ENCODE measurements around the gene RNF121.

The RNF121 gene

GRCh38 chr11:71935338-71935925, 6.6 kb downstream of the RNF121 start:
- no peak for DNase-seq

- no peak for DNase-seq
These were observed 8.0 kb downstream of the RNF121 start for GRCh38 chr11:71936825-71937224.

DNA sequence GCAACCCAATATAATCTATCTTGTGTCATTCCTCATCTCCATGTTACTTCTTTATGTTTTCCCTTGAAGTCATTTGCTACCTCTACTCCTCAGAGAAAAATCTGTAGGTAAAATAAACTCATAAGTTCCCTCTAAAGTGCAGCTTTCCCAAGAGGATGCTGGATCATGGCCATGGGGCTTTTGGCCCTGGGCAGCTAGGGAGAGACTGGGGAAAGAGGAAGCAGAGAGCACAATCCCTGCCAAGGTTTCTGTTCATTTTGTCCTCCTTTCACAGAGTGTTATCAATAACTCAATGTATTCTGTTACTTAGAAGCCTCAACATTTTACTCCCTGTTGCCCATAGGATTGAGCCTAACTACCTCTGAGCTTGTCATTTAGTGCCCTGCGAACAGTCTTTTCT, 9.0 kb downstream of the RNF121 start:
- DNase-seq = no peak

GRCh38 chr11:71940561-71941219, 11.8 kb downstream of the RNF121 start:
- no peak for DNase-seq

GRCh38 chr11:71946144-71946571, 17.3 kb downstream of the RNF121 start:
- peak; percentile 17 for DNase-seq

GRCh38 chr11:71947498-71947897, 18.7 kb downstream of the RNF121 start:
- no peak for DNase-seq

- DNase-seq = no peak
These were observed 19.6 kb downstream of the RNF121 start for GRCh38 chr11:71948314-71949027.

DNA sequence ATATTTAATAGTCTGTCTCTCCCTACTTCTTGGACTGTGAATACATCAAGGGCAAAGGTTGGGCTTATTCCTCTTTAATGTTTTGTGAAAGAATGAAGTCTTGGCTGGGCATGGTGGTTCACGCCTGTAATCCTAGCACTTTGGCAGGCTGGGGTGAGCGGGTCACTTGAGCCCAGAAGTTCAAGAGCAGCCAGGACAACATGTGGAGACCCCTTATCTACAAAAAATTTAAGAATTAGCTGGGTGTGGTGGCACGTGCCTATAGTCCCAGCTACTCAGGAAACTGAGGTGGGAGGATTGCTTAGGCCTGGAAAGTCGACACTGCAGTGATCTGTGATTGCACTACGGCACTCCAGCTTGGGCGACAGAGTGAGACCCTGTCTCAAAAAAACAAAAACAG, 20.2 kb downstream of the RNF121 start:
- DNase-seq = no peak

DNA sequence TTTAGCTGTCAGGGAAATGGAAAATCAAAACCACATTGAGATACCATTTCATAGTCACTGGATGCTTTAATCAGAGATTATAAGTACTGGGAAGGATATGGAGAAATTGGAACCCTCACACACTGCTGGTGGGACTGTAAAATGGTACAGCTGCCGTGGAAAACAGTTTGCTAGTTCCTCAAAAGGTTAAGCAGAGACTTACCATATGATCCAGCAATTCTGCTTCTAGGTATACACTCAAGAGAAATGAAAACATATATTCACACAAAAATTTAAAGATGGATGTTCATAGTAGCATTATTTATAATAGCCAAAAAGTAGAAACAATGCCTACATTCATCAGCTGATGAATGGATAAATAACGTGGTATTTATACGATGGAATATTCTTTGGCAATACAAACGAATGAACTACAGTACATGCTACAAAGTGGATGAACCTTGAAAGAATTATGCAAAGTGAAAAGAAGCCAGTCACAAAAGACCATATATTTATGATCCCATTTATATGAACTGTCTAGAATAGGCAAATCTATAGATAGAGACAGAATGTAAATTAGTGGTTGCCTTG, 23.0 kb downstream of the RNF121 start:
- no peak for DNase-seq

DNA sequence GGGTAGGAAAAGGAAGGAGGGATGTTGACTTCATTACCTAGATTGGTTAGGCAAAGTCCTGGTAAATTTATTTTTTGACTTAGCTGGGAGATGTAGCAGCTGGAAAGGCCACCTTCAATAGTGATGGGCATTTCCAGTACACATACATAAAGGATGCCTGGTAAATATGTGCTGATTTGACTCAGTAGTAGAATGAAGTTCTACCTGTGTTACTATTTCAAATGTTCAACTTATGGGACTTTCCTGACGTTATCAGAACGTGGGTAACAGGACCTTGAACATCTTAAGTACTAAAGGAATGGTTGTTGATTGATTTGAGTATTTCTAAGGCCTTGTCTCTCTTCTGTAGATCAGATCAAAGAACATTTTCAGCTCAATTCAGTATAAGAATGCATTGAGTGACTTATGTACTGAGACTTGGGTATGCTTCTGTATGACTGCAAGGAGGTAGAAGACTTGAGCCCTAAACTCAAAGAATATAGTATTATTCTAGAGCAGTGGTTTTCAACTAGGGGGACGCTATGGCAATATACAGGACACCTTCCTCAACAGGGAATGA, 27.1 kb downstream of the RNF121 start:
- no peak for DNase-seq

DNA sequence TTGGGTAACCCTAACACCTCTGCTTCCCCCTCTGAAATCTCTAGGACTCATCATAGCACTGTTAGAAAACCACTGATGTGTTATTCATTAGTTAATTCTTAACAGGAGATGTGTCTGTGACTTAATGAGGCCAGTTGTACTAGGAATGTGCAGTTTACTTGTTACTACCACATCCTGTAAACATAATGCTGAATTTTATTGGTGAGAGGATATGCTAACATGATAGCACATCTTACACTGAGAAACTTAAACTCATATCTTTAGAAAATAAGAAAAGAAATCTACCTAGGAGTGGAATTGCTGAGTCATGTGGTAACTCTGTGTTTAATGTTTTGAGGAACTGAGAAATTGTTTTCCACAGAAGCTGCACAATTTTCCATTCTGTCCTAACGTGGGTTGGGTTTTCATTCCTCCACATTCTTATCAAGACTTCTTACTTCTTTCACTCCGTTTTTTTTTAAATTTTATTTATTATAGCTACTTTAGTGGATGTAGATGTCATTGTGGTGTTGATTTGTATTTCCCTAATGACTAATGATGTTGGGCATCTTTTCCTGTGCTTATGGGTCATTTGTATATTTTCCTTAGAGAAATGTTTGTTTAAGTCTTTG, 33.7 kb downstream of the RNF121 start:
- no peak for DNase-seq

DNA sequence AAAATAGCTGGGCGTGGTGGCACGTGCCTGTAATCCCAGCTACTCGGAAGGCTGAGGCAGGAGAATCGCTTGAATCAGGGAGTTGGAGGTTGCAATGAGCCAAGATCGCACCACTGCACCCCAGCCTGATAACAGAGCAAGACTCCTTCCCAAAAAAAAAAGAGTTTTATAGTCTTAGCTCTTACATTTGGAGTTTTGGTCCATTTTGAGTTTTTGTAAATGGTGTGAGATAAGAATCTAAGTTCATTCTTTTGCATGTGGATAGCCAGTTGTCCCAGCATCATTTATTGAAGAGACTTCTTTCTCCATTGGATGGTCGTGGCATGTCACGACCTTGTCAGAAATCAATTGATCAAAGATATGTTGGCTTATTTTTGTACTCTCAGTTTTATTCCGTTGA, 34.6 kb downstream of the RNF121 start:
- no peak for DNase-seq

DNA sequence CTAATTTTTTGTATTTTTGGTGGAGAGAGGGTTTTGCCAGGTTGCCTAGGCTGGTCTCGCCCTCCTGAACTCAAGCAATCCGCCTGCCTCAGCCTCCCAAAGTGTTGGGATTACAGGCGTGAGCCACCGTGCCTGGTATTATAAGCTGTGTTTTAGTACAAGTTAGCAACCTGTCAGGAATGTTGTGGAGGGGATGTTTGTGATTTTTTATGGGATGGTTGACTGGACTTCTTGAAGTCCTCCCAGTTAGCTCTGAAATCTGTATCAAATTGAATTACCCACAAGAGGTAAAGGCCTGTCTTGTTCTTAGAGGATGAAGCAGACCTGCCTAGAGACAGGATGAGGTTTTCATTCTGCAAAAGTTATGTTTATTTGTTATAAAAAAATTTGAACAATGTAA, 35.8 kb downstream of the RNF121 start:
- DNase-seq = no peak

DNA sequence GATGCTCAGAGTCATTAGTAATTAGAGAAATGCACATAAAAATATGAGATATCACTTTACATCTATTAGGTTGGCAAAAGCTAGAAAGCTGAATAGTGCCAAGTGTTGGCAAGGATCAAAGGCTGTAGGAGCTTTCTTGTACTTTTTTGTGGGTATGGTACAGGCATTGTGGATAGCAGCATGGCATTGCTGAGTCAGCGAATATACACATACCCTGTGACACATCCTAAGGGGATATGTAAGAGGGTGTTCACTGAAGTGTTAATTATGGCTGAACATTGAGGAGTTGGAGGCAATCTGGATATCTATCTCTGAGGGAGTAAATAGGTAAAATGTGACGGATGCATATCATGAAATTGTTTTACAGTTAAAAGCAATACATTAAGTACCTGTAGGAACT, 42.8 kb downstream of the RNF121 start:
- DNase-seq = no peak

GRCh38 chr11:71976551-71976950, 47.7 kb downstream of the RNF121 start:
- DNase-seq = no peak

GRCh38 chr11:71977090-71977489, 48.2 kb downstream of the RNF121 start:
- no peak for DNase-seq

GRCh38 chr11:71977743-71978418, 49.0 kb downstream of the RNF121 start:
- peak; percentile 59 for DNase-seq

GRCh38 chr11:71979094-71979493, 50.2 kb downstream of the RNF121 start:
- no peak for DNase-seq

GRCh38 chr11:71979602-71980001, 50.8 kb downstream of the RNF121 start:
- no peak for DNase-seq

- DNase-seq = no peak
These were observed 57.3 kb downstream of the RNF121 start for GRCh38 chr11:71986131-71986530.

- no peak for DNase-seq
These were observed 58.7 kb downstream of the RNF121 start for GRCh38 chr11:71987521-71987920.

DNA sequence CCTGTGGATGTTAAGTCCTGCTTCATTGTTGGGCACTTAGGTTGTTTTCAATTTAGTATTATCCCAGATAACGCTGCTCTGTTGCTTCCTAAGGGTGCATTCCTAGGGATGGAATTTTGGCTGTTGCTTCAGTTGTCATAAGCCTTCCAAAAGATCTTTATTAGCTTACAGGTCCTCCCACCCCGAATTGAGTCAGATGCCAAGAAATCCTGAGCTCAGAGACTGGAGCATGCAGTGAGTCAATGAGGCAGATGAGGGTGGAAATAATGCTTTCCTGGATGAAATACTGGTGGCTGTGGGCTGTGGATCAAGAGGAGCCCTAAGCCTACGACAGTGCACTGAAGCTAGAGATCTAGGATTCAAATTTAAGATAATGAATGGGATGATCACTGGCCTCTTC, 59.2 kb downstream of the RNF121 start:
- no peak for DNase-seq

DNA sequence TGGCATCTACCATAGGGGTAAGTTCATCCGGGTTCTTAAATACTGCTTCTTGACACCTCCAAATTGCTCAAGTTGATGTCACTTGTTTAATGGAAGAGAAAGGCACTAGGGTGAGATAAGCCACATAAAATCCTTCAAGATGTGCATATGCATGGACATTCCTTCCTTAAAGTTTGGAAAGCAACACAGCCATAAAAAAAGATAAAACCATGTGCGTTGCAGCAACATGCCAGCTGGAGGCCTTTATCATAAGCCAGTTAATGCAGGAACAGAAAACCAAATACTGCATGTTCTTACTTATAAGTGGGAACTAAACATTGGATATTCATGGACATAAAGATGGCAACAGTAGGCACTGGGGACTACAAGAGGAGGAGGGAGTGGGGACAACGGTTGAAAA, 61.9 kb downstream of the RNF121 start:
- no peak for DNase-seq
